Esophagus squamous epithelium (tissue), 4 donors: ENCODE data around the gene KANK4.
"Not testable (repeated sequence)": the region's sequence is repeated elsewhere in the genome, so short reads cannot be mapped to it uniquely, and the experiment has no call there.

Experiments used
- POLR2A ChIP-seq, 4 donors: fragments of 450-650 bp; IDR thresholded peaks; one replicate each; pipeline ENCODE4 v1.6.1; 2017; ENCODE audit warnings: antibody characterized with exemption in 4 of 4, mild to moderate bottlenecking in 4 of 4, moderate library complexity in 3 of 4
- TF ChIP-seq, protein P1 (sequence below), 6 experiments: fragments of 450-650 bp in 4 of 6; fragments of 200-600 bp in 2 of 6; sonication (generic) in 2 of 6; IDR thresholded peaks; one replicate each; pipeline ENCODE4 v1.5.1; 2016 to 2019; ENCODE audit warnings: antibody characterized with exemption in 6 of 6, mild to moderate bottlenecking in 4 of 6, moderate library complexity in 4 of 6

DNA sequence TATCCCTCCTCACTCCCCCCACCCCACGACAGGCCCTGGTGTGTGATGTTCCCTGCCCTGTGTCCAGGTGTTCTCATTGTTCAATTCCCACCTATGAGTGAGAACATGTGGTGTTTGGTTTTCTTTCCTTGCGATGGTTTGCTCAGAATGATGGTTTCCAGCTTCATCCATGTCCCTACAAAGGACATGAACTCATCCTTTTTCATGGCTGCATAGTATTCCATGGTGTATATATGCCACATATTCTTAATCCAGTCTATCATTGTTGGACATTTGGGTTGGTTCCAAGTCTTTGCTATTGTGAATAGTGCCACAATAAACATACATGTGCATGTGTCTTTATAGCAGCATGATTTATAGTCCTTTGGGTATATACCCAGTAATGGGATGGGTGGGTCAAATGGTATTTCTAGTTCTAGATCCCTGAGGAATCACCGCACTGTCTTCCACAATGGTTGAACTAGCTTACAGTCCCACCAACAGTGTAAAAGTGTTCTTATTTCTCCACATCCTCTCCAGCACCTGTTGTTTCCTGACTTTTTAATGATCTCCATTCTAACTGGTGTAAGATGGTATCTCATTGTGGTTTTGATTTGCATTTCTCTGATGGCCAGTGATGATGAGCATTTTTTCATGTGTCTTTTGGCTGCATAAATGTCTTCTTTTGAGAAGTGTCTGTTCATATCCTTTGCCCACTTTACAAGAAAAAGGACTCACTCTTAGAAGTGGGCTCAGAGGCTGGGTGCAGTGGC lies 79.4 kb downstream of the KANK4 start:
- TF ChIP-seq, protein P1, sequence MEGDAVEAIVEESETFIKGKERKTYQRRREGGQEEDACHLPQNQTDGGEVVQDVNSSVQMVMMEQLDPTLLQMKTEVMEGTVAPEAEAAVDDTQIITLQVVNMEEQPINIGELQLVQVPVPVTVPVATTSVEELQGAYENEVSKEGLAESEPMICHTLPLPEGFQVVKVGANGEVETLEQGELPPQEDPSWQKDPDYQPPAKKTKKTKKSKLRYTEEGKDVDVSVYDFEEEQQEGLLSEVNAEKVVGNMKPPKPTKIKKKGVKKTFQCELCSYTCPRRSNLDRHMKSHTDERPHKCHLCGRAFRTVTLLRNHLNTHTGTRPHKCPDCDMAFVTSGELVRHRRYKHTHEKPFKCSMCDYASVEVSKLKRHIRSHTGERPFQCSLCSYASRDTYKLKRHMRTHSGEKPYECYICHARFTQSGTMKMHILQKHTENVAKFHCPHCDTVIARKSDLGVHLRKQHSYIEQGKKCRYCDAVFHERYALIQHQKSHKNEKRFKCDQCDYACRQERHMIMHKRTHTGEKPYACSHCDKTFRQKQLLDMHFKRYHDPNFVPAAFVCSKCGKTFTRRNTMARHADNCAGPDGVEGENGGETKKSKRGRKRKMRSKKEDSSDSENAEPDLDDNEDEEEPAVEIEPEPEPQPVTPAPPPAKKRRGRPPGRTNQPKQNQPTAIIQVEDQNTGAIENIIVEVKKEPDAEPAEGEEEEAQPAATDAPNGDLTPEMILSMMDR (IDR thresholded peaks at IDR 0.05) = not testable (repeated sequence)
- TF ChIP-seq POLR2A (IDR thresholded peaks at IDR 0.05) = not testable (repeated sequence)
